GM12875 (cell line): ENCODE results near the gene KYNU.
"Not testable (repeated sequence)": the region's sequence is repeated elsewhere in the genome, so short reads cannot be mapped to it uniquely, and the experiment has no call there.

ENCODE experiments used
- H3K4me3 ChIP-seq: one replicate; pipeline ENCODE4 v1.5.1; 2011; ENCODE audit warnings: low read depth, low read length, control low read depth
- TF ChIP-seq, protein P1 (sequence below): IDR thresholded peaks from 2 replicates; pipeline ENCODE4 v1.5.1; 2011; ENCODE audit warnings: low read depth, mild to moderate bottlenecking, control low read depth, inconsistent platforms, low read length, moderate library complexity, borderline replicate concordance; ENCODE audit not compliant: insufficient read depth

KYNU gene

DNA sequence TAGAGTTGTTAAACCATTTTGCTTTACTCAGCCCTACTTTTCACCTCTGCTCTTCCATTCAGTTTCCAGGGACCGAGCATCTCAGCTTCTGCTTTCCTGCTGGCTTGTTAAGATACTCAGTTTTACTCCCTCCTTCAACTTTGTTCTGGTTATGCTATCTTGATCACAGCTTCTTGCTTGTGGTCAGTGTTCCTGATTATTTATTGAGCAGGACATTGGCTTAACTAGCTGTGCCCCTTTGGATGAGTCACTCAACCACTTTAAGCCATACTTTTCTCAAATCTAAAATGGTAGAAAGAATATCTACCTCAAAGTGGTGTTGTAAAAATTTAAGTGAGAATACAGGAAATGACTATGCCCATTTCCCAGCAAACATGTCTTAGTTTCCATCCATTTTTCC, 124.0 kb downstream of the KYNU start:
- TF ChIP-seq, protein P1, sequence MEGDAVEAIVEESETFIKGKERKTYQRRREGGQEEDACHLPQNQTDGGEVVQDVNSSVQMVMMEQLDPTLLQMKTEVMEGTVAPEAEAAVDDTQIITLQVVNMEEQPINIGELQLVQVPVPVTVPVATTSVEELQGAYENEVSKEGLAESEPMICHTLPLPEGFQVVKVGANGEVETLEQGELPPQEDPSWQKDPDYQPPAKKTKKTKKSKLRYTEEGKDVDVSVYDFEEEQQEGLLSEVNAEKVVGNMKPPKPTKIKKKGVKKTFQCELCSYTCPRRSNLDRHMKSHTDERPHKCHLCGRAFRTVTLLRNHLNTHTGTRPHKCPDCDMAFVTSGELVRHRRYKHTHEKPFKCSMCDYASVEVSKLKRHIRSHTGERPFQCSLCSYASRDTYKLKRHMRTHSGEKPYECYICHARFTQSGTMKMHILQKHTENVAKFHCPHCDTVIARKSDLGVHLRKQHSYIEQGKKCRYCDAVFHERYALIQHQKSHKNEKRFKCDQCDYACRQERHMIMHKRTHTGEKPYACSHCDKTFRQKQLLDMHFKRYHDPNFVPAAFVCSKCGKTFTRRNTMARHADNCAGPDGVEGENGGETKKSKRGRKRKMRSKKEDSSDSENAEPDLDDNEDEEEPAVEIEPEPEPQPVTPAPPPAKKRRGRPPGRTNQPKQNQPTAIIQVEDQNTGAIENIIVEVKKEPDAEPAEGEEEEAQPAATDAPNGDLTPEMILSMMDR, result no peak
- H3K4me3 ChIP-seq, result no peak overlapping the region

- TF ChIP-seq, protein P1, result no peak
- no peak overlapping the region for H3K4me3 ChIP-seq
These were observed 138.2 kb downstream of the KYNU start for GRCh38 chr2:143015656-143016055.

DNA sequence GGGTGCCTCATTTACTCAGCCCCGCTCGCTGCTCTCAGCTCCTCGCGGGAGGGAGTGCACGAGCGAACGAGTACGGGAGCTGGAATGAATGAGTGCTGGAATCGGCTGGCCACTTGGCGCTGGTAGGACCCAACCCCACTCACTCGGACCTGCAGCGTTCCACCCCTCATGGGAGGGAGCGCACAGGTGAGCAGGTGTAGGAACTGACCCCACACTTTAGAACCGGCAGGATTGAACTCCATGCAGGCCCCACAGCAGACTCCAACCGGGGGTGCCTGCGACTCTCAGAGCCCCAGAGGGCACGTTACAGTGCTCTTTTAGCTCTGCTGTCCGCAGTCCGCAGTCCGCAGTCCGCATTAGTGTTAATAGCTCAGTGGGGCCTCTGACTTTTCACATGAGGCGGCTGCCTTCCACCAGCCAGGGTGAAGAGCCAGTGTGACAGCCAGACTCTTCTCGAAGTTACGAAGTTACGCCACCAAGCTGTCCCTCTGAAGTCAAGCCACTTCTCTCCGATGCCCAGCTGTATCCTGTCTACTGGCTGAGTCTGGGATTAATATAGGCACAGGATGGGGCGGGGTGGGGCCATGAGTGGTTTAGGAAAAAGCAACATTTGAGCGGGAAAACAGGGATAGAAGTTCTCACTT, 149.1 kb downstream of the KYNU start:
- no peak overlapping the region for H3K4me3 ChIP-seq
- TF ChIP-seq, protein P1, result no peak

DNA sequence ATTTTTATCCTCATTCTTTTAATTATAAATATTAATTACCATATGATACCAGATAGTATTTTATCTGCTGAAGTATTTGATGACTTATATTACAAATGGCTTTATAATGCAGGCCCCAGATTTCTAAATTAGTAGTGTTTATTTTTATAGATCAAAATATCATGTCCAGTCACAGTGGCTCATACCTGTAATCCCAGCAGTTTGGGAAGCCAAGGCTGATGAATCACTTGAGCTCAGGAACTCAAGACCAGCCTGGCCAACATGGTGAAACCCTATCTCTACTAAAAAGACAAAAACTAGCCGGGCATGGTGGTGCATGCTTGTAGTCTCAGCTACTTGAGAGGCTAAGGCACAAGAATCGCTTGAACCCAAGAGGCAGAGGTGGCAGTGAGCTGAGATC, 151.7 kb downstream of the KYNU start:
- TF ChIP-seq, protein P1, result no peak
- H3K4me3 ChIP-seq, result no peak overlapping the region

- no peak overlapping the region for H3K4me3 ChIP-seq
- TF ChIP-seq, protein P1, result no peak
These were observed 152.7 kb downstream of the KYNU start for GRCh38 chr2:143030127-143030526.

DNA sequence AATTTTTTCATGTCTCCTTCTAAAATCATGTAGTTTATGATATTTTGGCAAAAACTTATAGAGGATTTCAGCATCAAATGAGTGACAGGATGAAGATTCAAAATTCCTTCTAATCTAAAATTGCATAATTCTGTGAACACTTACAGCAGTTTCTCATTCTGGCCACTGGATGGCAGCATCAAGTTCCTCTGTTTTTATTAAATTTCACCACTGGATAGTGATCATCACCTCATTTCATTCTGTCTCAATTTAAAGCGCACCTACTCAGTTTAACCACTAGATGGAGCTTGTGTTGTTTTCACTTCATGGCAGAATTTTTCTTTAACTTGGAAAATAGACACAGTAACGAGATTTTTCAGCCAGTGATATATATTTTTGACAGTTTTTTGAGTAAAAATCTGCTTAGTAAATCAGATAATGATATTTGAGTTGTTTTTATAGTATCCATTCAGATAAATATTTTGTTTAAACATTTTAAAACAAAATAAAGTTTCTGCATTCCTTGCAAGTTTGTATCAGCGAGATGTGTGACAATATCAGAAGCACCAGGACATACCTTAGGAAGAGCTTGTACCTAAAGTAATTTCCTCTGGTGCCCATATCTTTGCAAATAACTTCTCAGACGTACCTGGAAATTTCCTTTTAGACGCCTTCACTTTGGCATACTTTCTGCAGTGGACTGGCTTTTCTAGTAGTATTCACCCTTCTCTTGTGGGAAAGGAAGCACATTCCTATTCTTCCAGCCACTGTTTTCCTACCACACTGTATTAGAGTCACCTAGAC, 157.0 kb downstream of the KYNU start:
- TF ChIP-seq, protein P1, result peak; percentile 65
- no peak overlapping the region for H3K4me3 ChIP-seq

DNA sequence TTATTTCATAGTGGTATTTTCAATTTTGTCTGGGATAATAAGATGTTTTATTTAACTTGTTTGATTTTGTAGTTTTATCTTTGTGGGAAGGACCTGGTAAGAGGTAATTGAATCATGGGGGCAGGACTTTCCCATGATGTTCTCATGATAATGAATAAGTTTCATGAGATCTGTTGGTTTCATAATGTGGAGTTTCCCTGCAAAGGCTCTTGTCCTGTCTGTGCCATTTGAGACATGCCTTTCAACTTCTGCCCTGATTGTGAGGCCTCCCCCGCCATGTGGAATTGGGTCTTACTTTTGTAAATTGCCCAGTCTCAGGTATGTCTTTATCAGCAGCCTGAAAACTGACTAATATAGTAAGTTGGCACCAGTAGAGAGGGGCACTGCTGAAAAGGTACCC, 174.0 kb downstream of the KYNU start:
- no peak overlapping the region for H3K4me3 ChIP-seq
- TF ChIP-seq, protein P1, result no peak

DNA sequence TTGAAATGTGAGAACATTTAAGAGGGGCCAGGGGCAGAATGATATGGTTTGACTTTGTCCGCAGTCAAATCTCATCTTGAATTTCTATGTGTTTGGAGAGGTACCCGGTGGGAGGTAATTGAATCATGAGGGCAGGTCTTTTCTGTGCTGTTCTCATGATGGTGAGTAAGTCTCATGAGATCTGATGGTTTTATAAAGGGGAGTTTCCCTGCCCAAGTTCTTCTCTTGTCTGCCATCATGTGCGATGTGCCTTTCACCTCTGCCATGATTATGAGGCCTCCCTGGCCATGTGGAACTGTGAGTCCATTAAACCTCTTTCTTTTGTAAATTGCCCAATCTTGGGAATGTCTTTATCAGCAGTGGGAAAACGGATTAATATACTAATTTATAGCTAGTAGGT, 176.0 kb downstream of the KYNU start:
- not testable (repeated sequence) for H3K4me3 ChIP-seq
